HepG2 (cell line): ENCODE data around the gene GFRA4. TPM values are rescaled to one million over a fixed set of nuclear protein-coding genes. Genes with fewer than 3 reads are reported as not detected.

Experiments
- CENPBD1 ChIP-seq: sonication (generic); formaldehyde crosslinking; IDR thresholded peaks from 2 replicates; pipeline ENCODE4 v1.8.0; 2022; ENCODE audit warnings: missing genetic modification reagents, low read depth, mild to moderate bottlenecking, borderline replicate concordance
- FOXA3 ChIP-seq: IDR thresholded peaks from 2 replicates; pipeline ENCODE4 v1.6.1; 2016; ENCODE audit warnings: missing genetic modification reagents, missing compliant biosample characterization
- FOXM1 ChIP-seq: sonication (generic); formaldehyde crosslinking; IDR thresholded peaks from 2 replicates; pipeline ENCODE4 v1.5.0; 2020; ENCODE audit warnings: missing genetic modification reagents
- IKZF4 ChIP-seq: sonication (generic); formaldehyde crosslinking; IDR thresholded peaks from 2 replicates; pipeline ENCODE4 v1.5.1; 2020; ENCODE audit warnings: borderline replicate concordance, mild to moderate bottlenecking, low read depth, missing genetic modification reagents; ENCODE audit errors: not compliant biosample characterization
- KAT8 ChIP-seq: IDR thresholded peaks from 2 replicates; pipeline ENCODE4 v1.6.1; 2016; ENCODE audit warnings: missing genetic modification reagents, missing compliant biosample characterization
- KDM4B ChIP-seq: sonication (generic); formaldehyde crosslinking; IDR thresholded peaks from 2 replicates; pipeline ENCODE4 v1.4.0; 2020; ENCODE audit warnings: missing genetic modification reagents
- MAZ ChIP-seq, 2 experiments: sonication (generic) in 1 of 2; formaldehyde crosslinking in 1 of 2; IDR thresholded peaks; 2 replicates each; pipeline versions ENCODE4 v1.5.0 to v1.6.1; 2012 to 2020; ENCODE audit warnings: low read depth in 2 of 2, mild to moderate bottlenecking in 2 of 2, borderline replicate concordance in 1 of 2, improper control_type of control experiment in 1 of 2, low read length in 1 of 2, missing genetic modification reagents in 1 of 2, moderate library complexity in 1 of 2
- MEF2D ChIP-seq: sonication (generic); formaldehyde crosslinking; IDR thresholded peaks from 2 replicates; pipeline ENCODE4 v1.5.1; 2020; ENCODE audit warnings: mild to moderate bottlenecking, missing genetic modification reagents
- NFIB ChIP-seq: sonication (generic); formaldehyde crosslinking; IDR thresholded peaks from 2 replicates; pipeline ENCODE4 v1.9.0; 2021; ENCODE audit warnings: missing genetic modification reagents, mild to moderate bottlenecking, borderline replicate concordance
- PRMT3 ChIP-seq: sonication (generic); formaldehyde crosslinking; IDR thresholded peaks from 2 replicates; pipeline ENCODE4 v1.8.1; 2022; ENCODE audit warnings: low read depth, mild to moderate bottlenecking, moderate library complexity, missing genetic modification reagents, borderline replicate concordance
- RBM39 ChIP-seq: fragments of 200-400 bp; formaldehyde crosslinking; IDR thresholded peaks from one replicate; pipeline ENCODE4 v1.6.1; 2018; ENCODE audit warnings: antibody characterized with exemption, mild to moderate bottlenecking, low read depth, low read length; ENCODE audit not compliant: poor library complexity, severe bottlenecking
- ZBTB40 ChIP-seq, 2 experiments: fragments of 450-650 bp in 1 of 2; sonication (generic) in 1 of 2; formaldehyde crosslinking in 1 of 2; IDR thresholded peaks; 2 replicates each; pipeline versions ENCODE4 v1.6.1 to v1.8.0; 2016 to 2022; ENCODE audit warnings: antibody characterized with exemption in 1 of 2, mild to moderate bottlenecking in 1 of 2, missing genetic modification reagents in 1 of 2
- ZFYVE20 ChIP-seq: sonication (generic); formaldehyde crosslinking; IDR thresholded peaks from 2 replicates; pipeline ENCODE4 v1.8.0; 2023; ENCODE audit warnings: low read depth, mild to moderate bottlenecking, moderate library complexity, missing genetic modification reagents, borderline replicate concordance
- ZNF235 ChIP-seq: sonication (generic); formaldehyde crosslinking; IDR thresholded peaks from 2 replicates; pipeline ENCODE4 v1.8.1; 2023; ENCODE audit warnings: mild to moderate bottlenecking, missing genetic modification reagents, borderline replicate concordance
- polyA plus RNA-seq, 8 experiments: library from polyadenylated mRNA; depleted of rRNA in 3 of 8; stranded (reverse) in 7 of 8; unstranded in 1 of 8; fragments of >200 nt; fragmentation: Illumina TruSeq in 4 of 8; extraction: Trizol in 4 of 8; gene quantifications; 2 replicates each; pipeline versions ENCODE4 v1.2.1 to v1.2.3, GENCODE V29; 2011 to 2016; ENCODE audit warnings: low read depth in 4 of 8, missing spikeins in 1 of 8, mixed read lengths in 1 of 8; ENCODE audit not compliant: insufficient read depth in 1 of 8
- total RNA-seq, 5 experiments: library from RNA; depleted of rRNA; stranded (reverse); fragments of >200 nt; fragmentation: Illumina TruSeq; extraction: Trizol; gene quantifications; 2 replicates each; pipeline ENCODE4 v1.2.3, GENCODE V29; 2016; ENCODE audit warnings: low read depth in 1 of 5

The GFRA4 gene
- total and polyA plus RNA-seq, 2 of the 13 experiments (the other 11 are each of a cell fraction or from before 2014, with no cell fraction given), result not detected

- TF ChIP-seq RBM39, result no peak
- TF ChIP-seq IKZF4, result no peak
- peak; percentile 81 for TF ChIP-seq KAT8
- no peak for TF ChIP-seq MAZ (IDR thresholded peaks at IDR 0.05; ENCODE audit: borderline replicate concordance, low read depth, low read length)
- peak; percentile 38; the same call in 1 of the 2 replicates for TF ChIP-seq MAZ (CRISPR knock-in tag; IDR thresholded peaks at IDR 0.05; ENCODE audit: low read depth)
- TF ChIP-seq NFIB (CRISPR knock-in tag), result no peak
- TF ChIP-seq ZBTB40 (IDR thresholded peaks at IDR 0.05), result no peak
- TF ChIP-seq ZBTB40 (CRISPR knock-in tag; IDR thresholded peaks at IDR 0.05), result no peak; the same call in 1 of the 2 replicates
- no peak for TF ChIP-seq PRMT3 (CRISPR knock-in tag)
- peak; percentile 63 for TF ChIP-seq FOXA3 (CRISPR knock-in tag)
- TF ChIP-seq MEF2D, result peak; percentile 73; the same call in 1 of the 2 replicates
- no peak; the same call in 1 of the 2 replicates for TF ChIP-seq ZNF235 (CRISPR knock-in tag)
- no peak for TF ChIP-seq FOXM1
- TF ChIP-seq ZFYVE20 (CRISPR knock-in tag), result no peak
- no peak for TF ChIP-seq KDM4B
- TF ChIP-seq CENPBD1 (CRISPR knock-in tag), result no peak
Observed at GRCh38 chr20:3658716-3659491, 4.3 kb downstream of the GFRA4 start (continued).
